GM23338 (cell line): Measurements from ENCODE around the gene NCF2. TPM values are rescaled to one million over a fixed set of nuclear protein-coding genes. Genes with fewer than 3 reads are reported as not detected.

ENCODE experiments used
- ATAC-seq: fragments of 200-7000 bp; cut with Tn5 transposase; 3 replicates; pipeline ENCODE4 v1.9.1; 2020
- DNase-seq: peaks from one replicate; pipeline ENCODE4 v3.0.0-alpha.2; 2015; ENCODE audit warnings: low spot score
- H2AFZ ChIP-seq: fragments of 200-600 bp; sonication (generic); 2 replicates; pipeline ENCODE4 v1.8.0; 2016; ENCODE audit warnings: antibody characterized with exemption, mild to moderate bottlenecking, moderate library complexity
- H3F3A ChIP-seq: fragments of 200-600 bp; sonication (generic); replicated peaks from 2 replicates; pipeline ENCODE4 v1.8.0; 2017; ENCODE audit warnings: antibody characterized with exemption, mixed run types, low read depth
- H3K27ac ChIP-seq: fragments of 200-600 bp; sonication (generic); 2 replicates; pipeline ENCODE4 v1.6.1; 2016; ENCODE audit warnings: low read depth
- H3K27me3 ChIP-seq: fragments of 200-600 bp; sonication (generic); 2 replicates; pipeline ENCODE4 v1.8.0; 2016; ENCODE audit warnings: mild to moderate bottlenecking, mixed run types, moderate library complexity; ENCODE audit not compliant: insufficient read depth
- H3K36me3 ChIP-seq: fragments of 200-600 bp; sonication (generic); 2 replicates; pipeline ENCODE4 v1.8.0; 2016; ENCODE audit warnings: mild to moderate bottlenecking; ENCODE audit not compliant: insufficient read depth
- H3K4me1 ChIP-seq: fragments of 200-600 bp; sonication (generic); 2 replicates; pipeline ENCODE4 v1.8.0; 2016; ENCODE audit warnings: mild to moderate bottlenecking, moderate library complexity; ENCODE audit not compliant: insufficient read depth
- H3K4me2 ChIP-seq: fragments of 200-600 bp; sonication (generic); 2 replicates; pipeline ENCODE4 v1.7.1; 2017; ENCODE audit warnings: mixed run types
- H3K4me3 ChIP-seq: fragments of 200-600 bp; sonication (generic); 2 replicates; pipeline ENCODE4 v1.6.1; 2016; ENCODE audit warnings: mixed run types
- H3K79me2 ChIP-seq: fragments of 200-600 bp; sonication (generic); replicated peaks from 2 replicates; pipeline ENCODE4 v1.8.0; 2017; ENCODE audit warnings: mild to moderate bottlenecking; ENCODE audit not compliant: insufficient read depth
- H3K9me2 ChIP-seq: fragments of 200-600 bp; sonication (generic); 2 replicates; pipeline ENCODE4 v1.8.0; 2017; ENCODE audit not compliant: insufficient read depth
- H4K20me1 ChIP-seq: fragments of 200-600 bp; sonication (generic); replicated peaks from 2 replicates; pipeline ENCODE4 v1.8.0; 2017; ENCODE audit warnings: mild to moderate bottlenecking; ENCODE audit not compliant: insufficient read depth
- H3K27ac Mint-ChIP-seq: 2 replicates; pipeline ENCODE4 v1.8.0; 2020; ENCODE audit warnings: inconsistent platforms, mild to moderate bottlenecking, moderate library complexity, mixed read lengths
- H3K27me3 Mint-ChIP-seq: 3 replicates; pipeline ENCODE4 v1.8.0; 2022; ENCODE audit warnings: low read depth, mild to moderate bottlenecking, moderate library complexity, mixed read lengths, inconsistent platforms; ENCODE audit not compliant: insufficient read depth, poor library complexity
- H3K36me3 Mint-ChIP-seq: 3 replicates; pipeline ENCODE4 v1.8.0; 2021; ENCODE audit warnings: low read depth, mild to moderate bottlenecking, inconsistent platforms, moderate library complexity, mixed read lengths
- H3K4me1 Mint-ChIP-seq: 3 replicates; pipeline ENCODE4 v1.8.0; 2020; ENCODE audit warnings: mild to moderate bottlenecking, inconsistent platforms, mixed read lengths
- H3K4me3 Mint-ChIP-seq: 3 replicates; pipeline ENCODE4 v1.8.0; 2021; ENCODE audit warnings: moderate library complexity, mild to moderate bottlenecking, inconsistent platforms, mixed read lengths
- H3K9me3 Mint-ChIP-seq: 3 replicates; pipeline ENCODE4 v1.8.0; 2020; ENCODE audit warnings: moderate library complexity, mild to moderate bottlenecking, inconsistent platforms, mixed read lengths
- CREB1 ChIP-seq: fragments of 250-450 bp; sonication (Bioruptor Pico); IDR thresholded peaks from 2 replicates; pipeline ENCODE4 v1.5.0; 2020; ENCODE audit warnings: low read depth, mild to moderate bottlenecking, moderate library complexity
- CTCF ChIP-seq, 2 experiments: fragments of 200-600 bp in 1 of 2; sonication (generic) in 1 of 2; conservative IDR thresholded peaks; 2 replicates each; pipeline versions ENCODE4 v1.5.1 to v1.6.1; 2016 to 2017; ENCODE audit warnings: antibody characterized with exemption in 2 of 2, low read depth in 2 of 2, mild to moderate bottlenecking in 2 of 2, moderate library complexity in 1 of 2
- ETS1 ChIP-seq: IDR thresholded peaks from 2 replicates; pipeline ENCODE4 v1.6.1; 2016; ENCODE audit warnings: antibody characterized with exemption
- EZH2 ChIP-seq: fragments of 200-600 bp; sonication (generic); IDR thresholded peaks from one replicate; pipeline ENCODE4 v1.8.0; 2017; ENCODE audit warnings: antibody characterized with exemption, mild to moderate bottlenecking, low read depth; ENCODE audit not compliant: unreplicated experiment
- EZH2phosphoT487 ChIP-seq: fragments of 200-600 bp; sonication (generic); IDR thresholded peaks from one replicate; pipeline ENCODE4 v1.8.1; 2018; ENCODE audit warnings: antibody characterized with exemption; ENCODE audit not compliant: unreplicated experiment
- JUNB ChIP-seq: IDR thresholded peaks from one replicate; pipeline ENCODE4 v1.6.1; 2016; ENCODE audit warnings: antibody characterized with exemption; ENCODE audit not compliant: unreplicated experiment
- NANOG ChIP-seq: IDR thresholded peaks from 2 replicates; pipeline ENCODE4 v1.6.1; 2016; ENCODE audit warnings: antibody characterized with exemption, borderline replicate concordance
- POLR2AphosphoS5 ChIP-seq: IDR thresholded peaks from 2 replicates; pipeline ENCODE4 v1.6.1; 2016; ENCODE audit warnings: antibody characterized with exemption, low read depth
- REST ChIP-seq: IDR thresholded peaks from one replicate; pipeline ENCODE4 v1.6.1; 2018; ENCODE audit warnings: antibody characterized with exemption; ENCODE audit not compliant: unreplicated experiment
- STAT1 ChIP-seq: IDR thresholded peaks from one replicate; pipeline ENCODE4 v1.6.1; 2016; ENCODE audit warnings: antibody characterized with exemption; ENCODE audit not compliant: unreplicated experiment
- ZNF114 ChIP-seq: fragments of 250-450 bp; sonication (Bioruptor Pico); IDR thresholded peaks from 2 replicates; pipeline ENCODE4 v1.5.0; 2020; ENCODE audit warnings: mild to moderate bottlenecking, moderate library complexity
- ZNF331 ChIP-seq: fragments of 250-450 bp; sonication (Bioruptor Pico); IDR thresholded peaks from 2 replicates; pipeline ENCODE4 v1.5.0; 2020; ENCODE audit warnings: low read depth, mild to moderate bottlenecking, moderate library complexity
- ZNF462 ChIP-seq: fragments of 250-450 bp; sonication (Bioruptor Pico); IDR thresholded peaks from 2 replicates; pipeline ENCODE4 v1.5.0; 2020; ENCODE audit warnings: mild to moderate bottlenecking, moderate library complexity
- polyA plus RNA-seq: library from polyadenylated mRNA; unstranded; fragments of >200 nt; fragmentation: Nextera tagmentation; extraction: Ambion mirVana; gene quantifications from 2 replicates; pipeline ENCODE4 v1.2.1, GENCODE V29; 2016
- total RNA-seq: library from RNA; depleted of rRNA; stranded (reverse); fragments of >200 nt; shearing (Covaris generic); gene quantifications from 2 replicates; pipeline ENCODE4 v1.2.3, GENCODE V29; 2014

Gene NCF2
- total and polyA plus RNA-seq, 2 experiments from 2014 or later = not detected

GRCh38 chr1:183595537-183595936 is 5.3 kb upstream of the NCF2 start:
- H3K4me1 ChIP-seq = peaks cover 6% of the 10 kb centered on the region
- H4K20me1 ChIP-seq = no peaks in the 10 kb centered on the region
- H3K4me3 Mint-ChIP-seq = no peak overlapping the region
- no peaks in the 10 kb centered on the region for H3K36me3 ChIP-seq
- H3K9me3 Mint-ChIP-seq = no peaks in the 10 kb centered on the region
- ATAC-seq = no peak
- no peak overlapping the region for H3K4me3 ChIP-seq
- no peaks in the 10 kb centered on the region for H3K27me3 ChIP-seq
- H3F3A ChIP-seq = no peaks in the 10 kb centered on the region
- H2AFZ ChIP-seq = no peak overlapping the region
- DNase-seq = no peak
- H3K79me2 ChIP-seq = no peaks in the 10 kb centered on the region
- H3K36me3 Mint-ChIP-seq = no peaks in the 10 kb centered on the region
- no peak overlapping the region for H3K27ac ChIP-seq
- peaks cover 13% of the 10 kb centered on the region for H3K4me1 Mint-ChIP-seq
- H3K9me2 ChIP-seq = 0 out of 2 replicates have a peak, but pooled peaks cover 7% of the 10 kb centered on the region
- no peak overlapping the region for H3K27ac Mint-ChIP-seq
- no peak overlapping the region for H3K4me2 ChIP-seq
- TF ChIP-seq REST (no peak), EZH2 (no peak), CREB1 (CRISPR knock-in tag) (no peak), POLR2AphosphoS5 (no peak), JUNB (no peak), ZNF331 (CRISPR knock-in tag) (no peak), NANOG (no peak), ZNF462 (CRISPR knock-in tag) (no peak), STAT1 (no peak), ETS1 (no peak), ZNF114 (CRISPR knock-in tag) (no peak), CTCF (conservative IDR thresholded peaks at IDR 0.05; ENCODE audit: low read depth in 2 of 2) (no peak), EZH2phosphoT487 (no peak)
- peaks cover 5% of the 10 kb centered on the region for H3K27me3 Mint-ChIP-seq
